ENCODE data around the gene GLI1. TPM values are rescaled to one million over a fixed set of nuclear protein-coding genes. Genes with fewer than 3 reads are reported as not detected.
A peak's percentile ranks its signal among the peaks of the same experiment; 100 is the strongest.

GLI1 gene
- total RNA-seq, 1 experiment from 2014 or later = 22.4 TPM

DNA sequence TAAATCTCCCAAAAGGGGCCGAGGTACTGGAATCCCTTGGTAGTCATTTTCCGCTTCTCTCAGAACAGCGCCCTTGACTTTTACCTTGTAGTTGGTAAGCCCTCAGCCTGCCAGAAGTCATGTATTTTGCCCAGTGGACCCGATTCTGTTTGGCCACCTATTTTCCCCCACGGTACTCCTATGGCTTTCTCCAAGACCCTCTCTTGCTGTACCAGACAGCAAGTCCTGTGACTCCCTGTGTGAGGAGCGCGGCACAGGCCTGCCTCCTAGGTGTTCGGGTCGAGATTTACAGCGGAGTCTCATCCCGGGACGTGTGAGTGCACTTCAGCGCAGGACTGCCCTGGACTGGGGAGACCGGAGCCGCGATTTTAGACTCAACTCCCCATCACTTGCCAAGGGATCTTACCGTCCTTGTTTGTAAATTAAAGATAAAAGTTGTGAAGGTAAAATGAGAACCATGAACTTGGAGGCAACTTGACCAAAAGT is 62.0 kb downstream of the GLI1 start:
- Histone ChIP-seq H3K27me3 (replicated peaks; ENCODE audit: insufficient read depth, low read depth, low read length, poor library complexity) (no peaks in the 10 kb centered on the region), H3K4me1 (ENCODE audit: insufficient read depth, low read length, poor library complexity, severe bottlenecking) (peaks cover 45% of the 10 kb centered on the region), H3K4me3 (ENCODE audit: low read depth, low read length, poor library complexity, severe bottlenecking) (peak overlapping the region; percentile 45), H3K36me3 (ENCODE audit: insufficient read depth, low read length, poor library complexity, severe bottlenecking) (peaks cover 58% of the 10 kb centered on the region), H3K27ac (ENCODE audit: low read depth, low read length, poor library complexity, severe bottlenecking) (peak overlapping the region; percentile 98), H3K9me3 (ENCODE audit: low read depth, low read length, poor library complexity, severe bottlenecking) (no peaks in the 10 kb centered on the region)
- no TSS peak for BruUV-seq (replicated peaks)
- DNase-seq (ENCODE audit: low spot score) = no peak
- CTCF ChIA-PET = no interaction called here
- no peak for TF ChIP-seq EZH2 (IDR thresholded peaks at IDR 0.05; ENCODE audit: borderline replicate concordance, low read depth, low read length, poor library complexity, severe bottlenecking)
- TF ChIP-seq, protein P1, sequence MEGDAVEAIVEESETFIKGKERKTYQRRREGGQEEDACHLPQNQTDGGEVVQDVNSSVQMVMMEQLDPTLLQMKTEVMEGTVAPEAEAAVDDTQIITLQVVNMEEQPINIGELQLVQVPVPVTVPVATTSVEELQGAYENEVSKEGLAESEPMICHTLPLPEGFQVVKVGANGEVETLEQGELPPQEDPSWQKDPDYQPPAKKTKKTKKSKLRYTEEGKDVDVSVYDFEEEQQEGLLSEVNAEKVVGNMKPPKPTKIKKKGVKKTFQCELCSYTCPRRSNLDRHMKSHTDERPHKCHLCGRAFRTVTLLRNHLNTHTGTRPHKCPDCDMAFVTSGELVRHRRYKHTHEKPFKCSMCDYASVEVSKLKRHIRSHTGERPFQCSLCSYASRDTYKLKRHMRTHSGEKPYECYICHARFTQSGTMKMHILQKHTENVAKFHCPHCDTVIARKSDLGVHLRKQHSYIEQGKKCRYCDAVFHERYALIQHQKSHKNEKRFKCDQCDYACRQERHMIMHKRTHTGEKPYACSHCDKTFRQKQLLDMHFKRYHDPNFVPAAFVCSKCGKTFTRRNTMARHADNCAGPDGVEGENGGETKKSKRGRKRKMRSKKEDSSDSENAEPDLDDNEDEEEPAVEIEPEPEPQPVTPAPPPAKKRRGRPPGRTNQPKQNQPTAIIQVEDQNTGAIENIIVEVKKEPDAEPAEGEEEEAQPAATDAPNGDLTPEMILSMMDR (conservative IDR thresholded peaks at IDR 0.05; ENCODE audit: low read depth, low read length) = no peak
- intact Hi-C loops (cut with micrococcal nuclease; ENCODE audit: unreplicated experiment) = no loop called here
- POLR2A ChIA-PET (ENCODE audit: low non-redundant PET) = no interaction called here

Small RNA genes lying within 50 kb of the gene (microRNA-seq; reads per million reads assigned to microRNA genes)
- gene MIR616 = 3.8 reads per million, percentile 10 among the genes with 10 or more reads in this experiment
- 0.81 reads per million for gene MIR6758

Other genes starting within 250 kb of the GLI1 start
- 4.8 and 6.0 TPM in 2 replicates for gene NXPH4, start 243.0 kb upstream of the GLI1 start, total RNA-seq (2021)
- 274 and 310 TPM in 2 replicates for gene SHMT2, start 230.1 kb upstream of the GLI1 start, total RNA-seq (2021)
- 7.0 and 8.4 TPM in 2 replicates for gene STAC3, start 208.6 kb upstream of the GLI1 start, total RNA-seq (2021)
- gene R3HDM2, start 28.7 kb upstream of the GLI1 start, total RNA-seq (2021) = 64.0 and 76.2 TPM in 2 replicates
- gene INHBC, start 25.0 kb upstream of the GLI1 start, total RNA-seq (2021) = not detected in 2 replicates
- 0.62 and 0.94 TPM in 2 replicates for gene INHBE, start 4.5 kb upstream of the GLI1 start, total RNA-seq (2021)
- 0.52 and 0.87 TPM in 2 replicates for gene ARHGAP9, start 20.1 kb downstream of the GLI1 start, total RNA-seq (2021)
- 467 and 504 TPM in 2 replicates for gene MARS1, start 28.3 kb downstream of the GLI1 start, total RNA-seq (2021)
- gene DDIT3, start 60.7 kb downstream of the GLI1 start, total RNA-seq (2021) = 61.9 and 65.6 TPM in 2 replicates
- 140 and 150 TPM in 2 replicates for gene MBD6, start 63.0 kb downstream of the GLI1 start, total RNA-seq (2021)
- gene DCTN2, start 87.4 kb downstream of the GLI1 start, total RNA-seq (2021) = 121 and 129 TPM in 2 replicates
- gene KIF5A, start 90.3 kb downstream of the GLI1 start, total RNA-seq (2021) = 2.1 and 3.3 TPM in 2 replicates
- gene PIP4K2C, start 131.4 kb downstream of the GLI1 start, total RNA-seq (2021) = 34.9 and 35.4 TPM in 2 replicates
- gene DTX3, start 145.0 kb downstream of the GLI1 start, total RNA-seq (2021) = 61.7 and 65.9 TPM in 2 replicates
- gene ARHGEF25, start 151.7 kb downstream of the GLI1 start, total RNA-seq (2021) = 20.9 and 32.5 TPM in 2 replicates
- 34.5 and 39.0 TPM in 2 replicates for gene B4GALNT1, start 173.4 kb downstream of the GLI1 start, total RNA-seq (2021)
- gene OS9, start 234.3 kb downstream of the GLI1 start, total RNA-seq (2021) = 142 and 161 TPM in 2 replicates